GM18505 (cell line): ENCODE results near the gene LOXL4.

Experiments
- ATAC-seq: cut with Tn5 transposase; IDR thresholded peaks from one replicate; pipeline ENCODE4 v1.9.1; 2021; ENCODE audit not compliant: unreplicated experiment
- POLR2A ChIP-seq: IDR thresholded peaks from 4 replicates; pipeline ENCODE4 v1.6.1; 2011; ENCODE audit warnings: borderline replicate concordance; ENCODE audit not compliant: insufficient read depth, insufficient read length; ENCODE audit errors: extremely low read depth

LOXL4 gene

DNA sequence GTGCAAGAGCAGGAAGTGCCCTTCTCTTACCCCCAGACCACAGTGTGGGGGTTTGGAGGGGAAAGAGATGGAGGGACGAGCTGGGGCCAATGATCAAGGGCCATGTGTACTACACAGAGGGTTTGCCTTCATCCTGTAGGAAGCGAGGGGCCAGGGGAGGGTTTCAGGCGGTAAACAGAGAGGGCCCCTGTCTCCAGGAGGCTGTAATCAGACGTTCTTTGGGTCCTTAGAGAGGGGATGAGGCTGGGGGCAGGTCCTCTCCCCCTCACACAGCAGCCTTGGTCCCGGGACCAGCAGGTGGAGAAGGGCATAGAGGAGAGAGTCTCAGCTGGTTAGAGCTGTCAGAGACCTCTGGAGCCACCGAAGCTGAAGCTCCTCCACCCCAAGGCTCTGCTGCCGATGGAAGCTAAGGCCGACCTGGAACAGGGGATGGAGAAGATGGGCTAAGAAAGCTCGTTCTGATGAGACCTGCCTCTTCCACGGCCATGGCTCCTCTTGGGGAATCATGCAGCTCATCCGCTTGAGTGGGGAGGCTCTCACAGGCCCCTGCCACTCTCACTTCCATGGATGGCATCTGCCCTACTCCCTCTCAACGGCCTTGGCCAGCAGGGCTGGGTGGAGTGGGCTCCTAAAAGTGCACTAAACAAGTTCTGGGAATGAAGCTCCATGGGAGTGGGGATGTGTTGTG is 3.5 kb downstream of the LOXL4 start:
- no peak for TF ChIP-seq POLR2A
- no peak for ATAC-seq

- no peak for TF ChIP-seq POLR2A
- ATAC-seq, result no peak
These were observed 4.9 kb downstream of the LOXL4 start for GRCh38 chr10:98263088-98263487.

DNA sequence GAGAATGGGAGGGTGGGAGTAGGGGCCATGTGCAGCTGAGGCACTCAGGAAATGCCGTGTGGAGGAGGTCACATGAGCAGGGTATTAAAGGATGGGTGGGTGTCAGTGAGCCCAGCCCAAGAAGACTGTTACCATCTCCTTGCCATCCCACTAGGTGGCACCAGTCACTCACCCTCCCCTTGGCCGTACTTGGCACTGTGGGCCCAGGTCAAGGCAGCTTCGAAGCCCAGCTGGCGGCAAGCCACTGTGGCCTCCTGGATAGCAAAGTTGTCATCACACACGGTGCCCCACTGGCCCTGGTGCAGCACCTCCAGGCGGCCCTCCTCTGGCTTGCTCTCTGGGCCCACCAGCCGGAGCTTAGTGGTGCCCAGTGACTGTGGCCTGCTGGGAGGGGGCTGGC is 5.4 kb downstream of the LOXL4 start:
- no peak for ATAC-seq
- no peak for TF ChIP-seq POLR2A

- no peak for TF ChIP-seq POLR2A
- ATAC-seq, result no peak
These were observed 6.3 kb downstream of the LOXL4 start for GRCh38 chr10:98261436-98262277.

- no peak for ATAC-seq
- TF ChIP-seq POLR2A, result no peak
These were observed 7.2 kb downstream of the LOXL4 start for GRCh38 chr10:98260752-98261151.

DNA sequence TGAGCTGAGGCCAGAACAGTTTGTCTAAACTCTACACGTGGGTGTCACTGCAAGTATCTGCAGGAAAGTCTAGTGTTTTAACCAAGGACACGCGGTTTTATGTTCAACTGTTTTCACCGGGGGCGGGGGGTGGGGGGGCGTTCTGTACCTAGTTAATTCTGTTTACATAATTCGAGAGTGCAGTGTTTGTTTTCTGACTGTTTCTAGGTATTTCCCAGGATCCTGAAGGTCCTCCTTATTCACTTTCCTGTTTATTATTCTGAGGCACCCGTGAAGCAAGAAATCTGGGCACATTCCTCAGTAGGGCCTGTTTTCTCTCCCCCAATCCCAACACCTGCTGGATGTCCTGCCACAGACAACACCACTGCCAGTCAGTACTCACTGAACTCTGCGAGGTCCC is 7.6 kb downstream of the LOXL4 start:
- ATAC-seq, result no peak
- TF ChIP-seq POLR2A, result no peak

DNA sequence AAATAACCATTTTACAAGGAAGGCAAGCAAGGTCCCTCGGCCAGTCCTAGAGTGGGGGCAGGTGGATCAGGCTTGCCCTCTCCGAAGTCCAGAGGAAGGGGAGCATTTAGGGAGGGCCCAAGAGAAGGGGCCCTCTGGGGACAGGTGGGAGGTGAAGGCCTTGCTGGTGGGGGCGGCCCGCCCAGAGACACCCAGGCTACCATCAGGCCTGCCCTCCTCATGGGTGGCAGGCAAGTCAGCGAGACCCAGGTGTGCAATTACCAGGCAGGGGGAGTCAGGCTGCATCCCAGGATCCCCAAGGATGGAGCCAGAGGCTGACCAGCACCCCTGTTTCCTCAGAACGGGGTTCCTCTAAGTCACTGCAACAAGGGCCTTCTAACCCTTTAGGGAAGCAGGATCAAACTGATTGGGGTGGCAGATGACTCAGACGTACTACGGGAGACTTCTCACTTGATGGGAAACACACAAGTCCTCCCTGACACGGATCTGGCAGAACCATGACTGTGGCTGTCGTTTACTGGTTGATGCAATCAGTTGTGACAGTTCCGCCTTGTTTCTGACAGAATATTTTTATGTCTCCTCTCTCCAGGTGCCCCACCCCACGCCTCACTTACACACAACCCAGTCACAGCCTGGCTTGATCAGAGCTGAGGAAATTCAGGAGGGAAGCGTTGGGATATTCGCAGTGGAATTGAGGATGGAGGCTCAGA is 8.2 kb downstream of the LOXL4 start:
- no peak for ATAC-seq
- no peak for TF ChIP-seq POLR2A

DNA sequence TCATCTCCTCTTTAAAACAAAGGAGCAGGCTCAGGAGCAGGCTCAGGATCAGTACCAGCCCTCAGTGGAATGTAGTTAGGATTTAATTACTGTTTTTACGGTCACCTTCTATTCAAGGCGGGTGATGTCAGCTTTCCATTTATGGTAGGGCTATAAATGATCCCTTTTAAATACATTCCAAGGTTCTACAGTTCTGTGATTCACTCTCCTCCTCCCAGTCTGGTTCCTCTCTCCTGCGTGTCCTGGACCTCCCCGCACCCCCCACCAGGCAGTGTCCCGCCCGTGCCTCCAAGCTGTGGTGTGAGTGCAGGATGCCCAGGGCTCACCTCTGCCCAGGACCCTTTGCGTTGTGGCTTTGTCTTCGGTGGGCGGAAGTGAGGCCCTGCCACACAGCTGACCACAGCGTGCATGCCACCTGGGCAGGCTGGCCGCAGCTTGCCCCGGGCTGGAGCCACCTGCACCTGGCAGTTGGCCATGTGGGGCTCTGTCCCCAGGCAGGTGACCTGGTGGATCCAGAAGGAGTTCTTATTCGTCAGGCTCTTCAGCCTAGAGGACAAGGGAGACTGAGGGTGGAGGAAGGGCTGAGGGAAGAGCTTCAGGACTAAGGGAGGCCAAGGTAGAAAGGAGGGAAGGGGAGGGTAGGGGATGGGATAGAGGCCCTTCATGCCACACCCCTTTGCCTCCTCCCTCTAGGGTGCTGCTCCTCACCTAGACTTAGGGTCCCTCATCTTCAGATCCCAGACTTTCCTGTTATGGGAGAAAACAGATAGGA is 9.1 kb downstream of the LOXL4 start:
- no peak for ATAC-seq
- TF ChIP-seq POLR2A, result no peak

GRCh38 chr10:98257961-98258360 is 10.0 kb downstream of the LOXL4 start:
- TF ChIP-seq POLR2A, result no peak
- ATAC-seq, result no peak

DNA sequence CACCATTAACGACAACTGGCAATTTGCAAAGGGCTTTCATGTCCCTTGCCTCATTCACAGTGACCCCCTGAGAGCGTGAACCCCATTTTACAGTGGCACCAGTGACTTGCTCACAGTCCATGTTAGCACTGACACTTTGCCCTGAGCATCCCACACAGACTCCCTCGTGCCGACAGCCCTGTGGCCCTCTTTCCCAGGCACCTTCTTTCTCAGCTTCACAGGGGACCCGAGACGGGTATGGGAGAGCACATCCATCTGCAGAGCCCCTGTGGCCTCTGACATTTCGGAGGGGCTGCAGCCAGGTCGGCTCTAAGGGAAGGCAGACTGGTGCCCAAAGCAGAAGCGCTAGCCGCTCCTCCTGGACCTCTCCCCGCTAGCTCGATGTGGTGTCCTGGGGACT is 10.8 kb downstream of the LOXL4 start:
- no peak for ATAC-seq
- no peak for TF ChIP-seq POLR2A

- ATAC-seq, result no peak
- TF ChIP-seq POLR2A, result no peak
These were observed 11.3 kb downstream of the LOXL4 start for GRCh38 chr10:98256692-98257091.

GRCh38 chr10:98255146-98255877 is 12.7 kb downstream of the LOXL4 start:
- ATAC-seq, result no peak
- TF ChIP-seq POLR2A, result no peak
